GM08714 (cell line): Measurements from ENCODE around the gene PCSK7.
"Not testable (repeated sequence)": the region's sequence is repeated elsewhere in the genome, so short reads cannot be mapped to it uniquely, and the experiment has no call there.

Experiments
- H3K4me3 ChIP-seq: fragments of 200-500 bp; sonication (Bioruptor generic); 2 replicates; pipeline ENCODE4 v1.5.1; 2014; ENCODE audit warnings: mild to moderate bottlenecking, low read length, inconsistent platforms
- ZNF274 ChIP-seq: IDR thresholded peaks from 2 replicates; pipeline ENCODE4 v1.6.1; 2012; ENCODE audit warnings: mild to moderate bottlenecking, low read depth, low read length

The PCSK7 gene

GRCh38 chr11:117188620-117189081 lies 43.2 kb downstream of the PCSK7 start:
- no peak for TF ChIP-seq ZNF274
- H3K4me3 ChIP-seq = no peak overlapping the region

- no peak for TF ChIP-seq ZNF274
- no peak overlapping the region for H3K4me3 ChIP-seq
Observed at GRCh38 chr11:117187799-117188481, 43.9 kb downstream of the PCSK7 start.

- no peak for TF ChIP-seq ZNF274
- no peak overlapping the region for H3K4me3 ChIP-seq
Observed at GRCh38 chr11:117187428-117187798, 44.5 kb downstream of the PCSK7 start.

- H3K4me3 ChIP-seq = no peak overlapping the region
- no peak for TF ChIP-seq ZNF274
Observed at GRCh38 chr11:117187007-117187406, 44.9 kb downstream of the PCSK7 start.

DNA sequence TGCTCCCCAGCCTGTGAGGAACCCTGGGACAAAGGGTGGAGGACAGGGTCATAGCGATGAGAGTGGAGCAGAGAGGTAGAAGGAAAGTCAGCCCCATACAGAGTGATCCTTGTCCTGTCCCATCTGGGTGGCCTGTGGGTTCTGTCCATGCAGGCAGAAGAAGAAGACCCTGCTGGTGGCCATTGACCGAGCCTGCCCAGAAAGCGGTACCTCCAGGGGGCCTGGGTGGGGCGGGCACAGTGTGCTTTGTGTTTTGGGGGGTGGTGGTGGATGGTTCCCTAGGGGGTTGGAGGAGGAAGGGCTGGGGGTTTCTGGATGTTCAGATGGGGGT lies 45.5 kb downstream of the PCSK7 start:
- no peak for TF ChIP-seq ZNF274
- no peak overlapping the region for H3K4me3 ChIP-seq

DNA sequence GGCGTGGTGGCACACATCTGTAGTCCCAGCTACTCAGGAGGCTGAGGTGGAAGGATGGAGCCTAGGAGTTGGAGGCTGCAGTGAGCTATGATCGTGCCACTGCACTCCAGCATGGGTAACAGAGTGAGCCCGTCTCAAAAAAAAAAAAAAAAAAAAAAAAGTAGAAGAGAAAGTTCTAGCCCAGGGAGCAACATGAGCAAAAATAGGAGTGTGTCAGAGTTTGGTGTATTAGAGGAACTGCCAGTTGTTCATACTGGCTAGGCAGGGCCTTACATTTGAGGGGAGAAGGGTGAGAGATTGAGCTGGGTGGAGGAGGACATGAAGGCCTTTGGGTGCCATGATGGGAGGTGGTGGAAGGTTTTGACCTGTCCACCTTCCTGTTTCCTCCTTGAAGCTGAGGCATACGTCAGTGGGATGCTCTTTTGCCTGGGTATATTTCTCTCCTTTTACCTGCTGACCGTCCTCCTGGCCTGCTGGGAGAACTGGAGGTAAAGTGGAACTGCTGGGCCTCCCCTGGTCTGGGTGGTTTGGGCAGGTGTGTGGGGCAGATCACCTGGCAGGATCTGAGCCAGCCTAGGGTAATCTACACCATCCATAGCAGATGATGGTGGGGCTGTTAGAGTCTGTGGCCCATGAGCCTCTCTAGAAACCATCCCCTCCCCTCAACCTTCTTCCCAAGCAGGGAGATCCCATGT lies 46.0 kb downstream of the PCSK7 start:
- no peak for TF ChIP-seq ZNF274
- H3K4me3 ChIP-seq = no peak overlapping the region

GRCh38 chr11:117183724-117184349 lies 48.0 kb downstream of the PCSK7 start:
- no peak for TF ChIP-seq ZNF274
- no peak overlapping the region for H3K4me3 ChIP-seq

DNA sequence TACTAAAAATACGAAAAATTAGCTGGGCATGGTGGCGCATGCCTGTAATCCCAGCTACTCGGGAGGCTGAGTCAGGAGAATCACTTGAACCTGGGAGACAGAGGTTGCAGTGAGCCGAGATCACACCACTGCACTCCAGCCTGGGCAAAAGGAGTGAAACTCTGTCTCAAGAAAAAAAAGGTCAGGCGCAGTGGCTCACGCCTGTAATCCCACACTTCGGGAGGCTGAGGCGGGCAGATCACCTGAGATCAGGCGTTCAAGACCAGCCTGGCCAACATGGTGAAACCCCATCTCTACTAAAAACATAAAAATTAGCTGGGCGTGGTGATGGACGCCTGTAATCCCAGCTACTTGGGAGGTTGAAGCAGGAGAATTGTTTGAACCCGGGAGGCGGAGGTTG lies 48.7 kb downstream of the PCSK7 start:
- H3K4me3 ChIP-seq = not testable (repeated sequence)

DNA sequence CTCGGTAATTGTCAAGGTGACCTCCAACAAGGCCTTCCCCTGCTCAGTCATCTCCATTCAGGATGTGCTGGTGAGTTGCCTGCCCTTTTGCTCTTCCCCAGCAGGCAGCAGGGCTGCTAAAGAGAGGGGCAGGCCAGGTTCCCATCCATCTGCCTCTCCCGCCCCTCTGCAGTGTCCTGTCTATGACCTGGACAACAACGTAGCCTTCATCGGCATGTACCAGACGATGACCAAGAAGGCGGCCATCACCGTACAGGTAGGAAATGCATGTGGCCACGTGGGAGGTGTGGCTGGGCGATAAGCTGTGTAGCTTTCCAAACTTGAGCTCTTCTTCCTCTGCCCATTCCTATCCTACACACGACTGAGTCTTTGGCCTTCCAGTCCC lies 49.3 kb downstream of the PCSK7 start:
- H3K4me3 ChIP-seq = no peak overlapping the region

DNA sequence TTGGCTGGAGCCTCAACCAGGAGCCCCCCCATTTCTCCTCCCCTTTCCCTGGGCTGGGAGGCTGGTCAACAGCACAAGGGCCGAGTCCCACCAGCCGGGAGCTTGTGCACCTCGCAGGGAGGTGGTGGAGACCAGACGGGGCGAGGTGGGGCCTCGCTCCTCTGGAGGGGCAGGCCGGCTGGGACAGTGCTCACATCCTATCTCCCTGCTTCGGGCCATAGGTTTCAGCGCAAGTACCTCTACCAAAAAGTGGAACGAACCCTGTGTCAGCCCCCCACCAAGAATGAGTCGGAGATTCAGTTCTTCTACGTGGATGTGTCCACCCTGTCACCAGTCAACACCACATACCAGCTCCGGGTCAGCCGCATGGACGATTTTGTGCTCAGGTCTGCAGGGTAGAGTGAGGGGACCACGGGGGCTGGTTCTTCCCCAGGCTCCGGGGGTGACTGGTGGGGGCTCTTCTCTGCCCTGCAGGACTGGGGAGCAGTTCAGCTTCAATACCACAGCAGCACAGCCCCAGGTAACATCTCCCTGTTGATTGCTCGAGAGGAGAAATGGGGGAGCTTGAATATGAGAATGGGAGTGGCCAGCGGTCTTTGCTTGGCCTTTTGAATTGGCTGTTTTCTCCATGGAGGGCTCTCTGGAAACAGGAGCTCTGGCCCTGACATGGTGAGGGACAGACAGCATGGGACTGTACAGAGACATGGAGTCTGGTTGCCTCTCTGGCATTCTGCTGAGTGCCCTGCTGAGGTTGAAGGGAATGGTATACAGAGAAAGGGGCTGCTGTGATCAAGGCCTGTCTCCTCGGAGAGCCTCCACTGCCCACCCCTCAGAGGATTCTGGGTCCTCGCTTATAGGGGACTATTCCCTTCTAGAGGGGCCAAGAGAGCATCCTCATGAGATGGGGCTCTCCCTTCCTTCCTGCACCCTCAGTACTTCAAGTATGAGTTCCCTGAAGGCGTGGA lies 50.0 kb downstream of the PCSK7 start:
- no peak for TF ChIP-seq ZNF274
- no peak overlapping the region for H3K4me3 ChIP-seq

More for the DNA sequence above, 49.3 kb downstream of the PCSK7 start:
- TF ChIP-seq ZNF274 = no peak

GRCh38 chr11:117180661-117181585 lies 51.0 kb downstream of the PCSK7 start:
- TF ChIP-seq ZNF274 = no peak
- H3K4me3 ChIP-seq = peak overlapping the region; percentile 83; the same call in 1 of the 2 replicates

- no peak for TF ChIP-seq ZNF274
- peak overlapping the region; percentile 83 for H3K4me3 ChIP-seq
Observed at GRCh38 chr11:117180020-117180419, 51.9 kb downstream of the PCSK7 start.
